Urothelium cell line (cell line): ENCODE data around the gene FAM107A.

ENCODE experiments used
- DNase-seq: peaks from one replicate; pipeline ENCODE4 v3.0.0; 2011; ENCODE audit warnings: low spot score, mixed read lengths
- FAIRE-seq: peaks from 2 replicates; lab custom pipeline; 2011; peaks lifted over from hg19 to GRCh38; lab: Jason Lieb, UNC

The FAM107A gene

GRCh38 chr3:58568572-58569286 is 8.5 kb downstream of the FAM107A start:
- peak; percentile 58 for DNase-seq
- FAIRE-seq, result no peak

- FAIRE-seq (no peak), DNase-seq (no peak)
Measured at GRCh38 chr3:58567251-58567515, 10.0 kb downstream of the FAM107A start.

DNA sequence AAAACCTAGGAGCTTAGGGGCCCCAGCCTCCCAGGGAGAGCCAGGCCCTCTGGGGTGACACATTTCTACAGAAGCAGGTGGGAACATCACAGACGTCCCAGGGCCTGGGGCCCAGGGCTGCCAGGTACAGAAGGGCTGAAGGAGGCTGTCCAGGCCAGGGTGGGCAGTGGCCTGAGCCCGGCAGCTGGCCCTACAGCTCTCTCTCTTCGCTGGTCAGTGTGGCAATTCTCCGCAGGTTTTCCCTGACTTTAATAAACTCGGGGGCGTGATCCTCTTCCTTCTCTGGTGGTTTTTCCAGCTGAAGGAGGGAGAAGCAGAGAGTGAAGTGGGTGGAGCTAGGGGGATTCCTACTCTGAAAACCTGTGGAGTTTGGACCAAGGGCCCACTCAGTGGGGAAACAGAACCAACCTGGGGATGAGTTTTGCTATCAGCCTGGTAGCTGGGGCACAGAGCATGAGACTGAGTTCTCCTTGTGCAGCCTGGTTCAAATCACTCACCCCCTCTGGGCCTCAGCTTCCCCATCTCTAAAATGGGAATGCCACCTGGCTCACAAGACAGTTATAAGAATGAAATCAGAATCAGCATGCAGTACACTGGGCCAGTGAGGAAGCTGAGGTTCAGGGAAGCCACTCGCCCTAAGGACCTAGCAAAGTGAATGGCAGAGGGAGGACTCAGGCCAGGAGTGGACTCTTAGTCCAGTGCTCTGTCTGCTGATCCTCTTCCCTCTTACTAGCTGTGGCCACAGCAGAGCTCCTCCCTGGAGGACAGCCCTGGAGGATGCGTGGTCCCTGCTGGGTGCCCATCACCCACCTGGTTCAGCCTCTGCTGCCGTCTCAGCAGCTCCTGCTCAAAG is 10.6 kb downstream of the FAM107A start:
- FAIRE-seq, result no peak
- DNase-seq, result no peak

DNA sequence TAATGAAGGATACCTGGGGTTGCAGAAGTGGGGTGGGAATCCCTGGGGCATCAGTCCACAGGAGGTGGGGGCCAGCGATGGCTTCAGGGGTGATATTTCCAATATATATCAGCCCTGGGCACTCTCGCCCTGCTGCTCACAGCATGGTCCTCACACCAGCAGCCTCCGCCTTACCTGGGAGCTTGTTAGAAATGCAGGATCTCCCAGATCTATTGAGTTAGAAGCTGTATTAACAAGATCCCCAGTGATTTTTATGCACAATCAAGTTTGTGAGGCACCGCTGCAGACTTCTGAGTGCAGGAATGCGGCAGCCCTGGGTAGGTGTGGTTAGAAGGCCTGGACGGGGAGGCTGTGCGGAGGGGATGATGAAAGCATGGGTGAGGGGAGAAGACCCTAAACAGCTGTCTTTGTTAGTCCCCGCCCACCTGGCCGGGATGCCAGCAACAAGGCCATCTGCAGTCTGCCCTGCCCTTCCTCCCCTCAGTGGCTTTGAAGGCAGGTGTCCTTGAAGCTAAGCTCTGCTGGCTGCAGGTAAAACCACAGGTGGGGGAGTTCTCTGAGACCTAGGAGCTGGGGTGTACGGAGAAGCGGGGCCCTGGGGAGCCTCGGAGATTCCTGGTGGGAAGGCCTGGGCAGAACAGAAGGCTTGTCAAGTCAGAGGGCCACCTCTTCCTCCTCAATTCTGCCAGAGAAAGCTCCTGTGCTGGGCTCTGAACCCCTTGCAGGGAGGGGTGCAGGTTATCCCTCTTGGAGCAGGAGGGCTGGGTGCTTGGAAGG is 11.4 kb downstream of the FAM107A start:
- DNase-seq, result no peak
- FAIRE-seq, result no peak

- FAIRE-seq, result peak; percentile 79
- DNase-seq, result peak; percentile 75
Measured at GRCh38 chr3:58564456-58565160, 12.6 kb downstream of the FAM107A start.

DNA sequence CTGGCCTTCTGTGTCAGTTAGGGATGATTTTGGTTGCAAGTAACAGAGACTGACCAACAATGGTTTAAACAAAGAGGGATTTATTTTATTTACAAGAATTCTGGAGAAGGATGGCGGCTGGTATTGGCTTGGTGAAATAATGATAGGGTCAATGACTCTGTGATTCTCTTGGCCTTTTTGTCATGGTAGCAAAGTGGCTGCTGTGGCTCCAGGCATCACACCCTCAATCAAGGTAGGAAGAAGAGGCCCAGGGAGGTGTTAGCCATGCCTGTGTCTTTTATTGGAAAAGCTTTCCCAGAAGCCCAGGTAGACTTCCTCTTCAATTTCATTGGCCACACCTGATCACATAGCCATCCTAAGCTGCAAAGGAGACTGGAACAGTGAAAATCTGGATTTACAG is 13.1 kb downstream of the FAM107A start:
- no peak for FAIRE-seq
- DNase-seq, result no peak

DNA sequence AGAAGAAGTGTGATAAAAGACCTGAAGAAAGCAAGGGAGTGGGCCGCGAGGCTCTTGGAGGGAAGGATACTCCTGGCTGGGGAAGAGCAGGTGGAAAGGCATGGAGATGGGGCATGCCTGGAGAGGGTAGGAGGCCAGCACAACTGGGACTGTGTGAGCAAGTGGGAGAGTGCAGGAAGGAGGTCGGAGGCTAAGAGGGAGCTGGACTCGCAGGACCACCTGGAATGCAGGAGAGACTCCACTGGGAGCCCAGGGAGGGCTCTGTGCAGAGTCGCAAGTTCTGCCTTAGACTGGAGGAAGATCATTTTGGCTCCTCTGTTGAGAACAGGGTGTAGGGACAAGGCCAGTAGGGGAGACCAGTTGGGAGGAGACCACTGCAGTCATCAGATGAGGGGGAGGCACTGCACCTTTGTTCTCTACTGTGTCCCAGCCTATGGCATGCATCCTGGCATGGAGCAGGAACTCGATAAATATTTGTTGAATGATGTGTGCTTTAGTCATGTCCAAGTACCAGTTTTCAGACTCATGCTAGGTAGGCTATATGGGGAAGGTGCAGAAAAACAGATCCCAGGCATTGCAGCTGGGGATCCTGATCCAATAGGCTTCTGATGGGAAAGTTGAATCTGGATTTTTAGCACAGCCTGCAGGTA is 13.7 kb downstream of the FAM107A start:
- DNase-seq (peak; percentile 73), FAIRE-seq (peak; percentile 17)

DNA sequence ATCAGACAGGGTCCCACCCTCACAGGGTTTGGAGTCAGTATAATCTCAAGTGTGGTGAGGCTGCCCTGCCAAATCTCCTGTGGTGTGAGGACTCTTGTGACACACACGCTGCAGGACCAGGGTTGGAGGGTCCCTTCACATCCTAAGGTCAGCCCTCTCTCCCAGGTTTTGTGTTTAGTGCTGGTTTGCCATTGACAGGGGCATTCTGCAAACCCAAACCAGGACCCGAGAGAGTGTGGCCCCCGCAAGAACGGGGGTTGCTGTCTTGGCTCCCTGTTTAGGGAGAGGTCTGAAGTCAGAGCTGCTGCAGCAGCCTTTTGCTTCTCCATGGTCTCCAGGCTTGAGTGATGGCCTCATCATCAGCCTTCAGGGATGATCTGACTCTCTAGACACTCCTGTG is 14.7 kb downstream of the FAM107A start:
- FAIRE-seq (no peak), DNase-seq (no peak)

DNA sequence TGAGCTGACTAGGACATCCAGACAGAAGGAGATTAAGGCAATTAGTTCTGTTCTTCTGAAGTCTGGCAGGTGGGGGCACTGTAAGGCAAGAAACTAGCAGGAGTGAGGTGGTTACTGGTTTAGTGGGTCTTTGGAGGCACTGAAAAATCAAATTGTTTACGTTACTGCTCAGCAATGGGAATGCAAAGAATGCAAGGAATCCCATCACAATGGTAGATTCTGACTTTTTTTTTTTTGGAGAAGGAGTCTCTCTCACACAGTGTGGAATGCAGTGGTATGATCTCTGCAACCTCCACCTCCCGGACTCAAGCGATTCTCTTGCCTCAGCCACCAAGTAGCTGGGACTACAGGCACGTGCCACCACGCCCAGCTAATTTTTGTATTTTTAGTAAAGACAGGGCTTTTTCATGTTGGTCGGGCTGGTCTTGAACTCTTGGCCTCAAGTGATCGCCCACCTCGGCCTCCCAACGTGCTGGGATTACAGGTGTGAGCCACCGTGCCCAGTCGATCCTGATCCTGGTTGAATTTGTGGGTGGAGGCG is 16.4 kb downstream of the FAM107A start:
- FAIRE-seq (no peak), DNase-seq (peak; percentile 89)

DNA sequence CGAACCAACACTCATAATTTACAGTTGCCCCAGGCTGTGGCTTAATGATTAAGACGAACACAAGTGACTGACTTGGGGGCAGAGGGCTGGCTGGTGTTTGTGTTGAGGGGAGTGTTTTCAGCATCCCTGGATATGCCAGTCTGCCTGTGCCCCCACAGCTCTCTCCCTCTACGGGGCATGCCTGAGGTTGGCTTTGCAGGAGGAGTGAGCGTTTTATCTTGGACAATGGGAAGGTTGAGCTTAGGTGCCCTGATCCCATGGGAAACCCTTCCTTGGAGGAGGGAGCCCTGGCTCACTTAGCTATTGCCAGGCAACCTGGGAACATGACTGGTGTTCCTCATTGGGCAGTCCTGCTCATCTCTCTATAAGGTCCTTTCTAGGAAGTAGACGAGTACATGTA is 17.6 kb downstream of the FAM107A start:
- FAIRE-seq (no peak), DNase-seq (no peak)

- FAIRE-seq (no peak), DNase-seq (no peak)
Measured at GRCh38 chr3:58557491-58557890, 19.7 kb downstream of the FAM107A start.

- no peak for FAIRE-seq
- no peak for DNase-seq
Measured at GRCh38 chr3:58556761-58557221, 20.4 kb downstream of the FAM107A start.

DNA sequence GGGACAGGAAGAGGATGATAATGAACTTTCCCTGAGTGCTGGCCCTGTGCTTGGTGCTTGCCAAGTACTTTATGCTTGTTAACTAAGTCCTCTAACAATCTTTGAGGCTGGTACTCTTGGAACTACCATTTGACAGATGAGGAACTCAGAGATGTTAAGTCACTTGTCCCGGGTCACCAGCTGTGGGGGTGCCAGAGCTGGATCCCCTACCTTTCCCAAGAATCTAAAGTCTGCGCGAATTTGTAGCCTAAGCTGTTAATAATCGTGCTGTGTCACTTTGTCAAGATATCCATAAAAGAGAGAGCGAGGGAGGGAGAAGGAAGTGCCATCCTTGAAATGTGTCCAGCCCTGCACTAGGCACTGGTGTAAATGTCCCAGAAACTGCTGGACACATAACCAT is 21.2 kb downstream of the FAM107A start:
- DNase-seq (no peak), FAIRE-seq (no peak)

DNA sequence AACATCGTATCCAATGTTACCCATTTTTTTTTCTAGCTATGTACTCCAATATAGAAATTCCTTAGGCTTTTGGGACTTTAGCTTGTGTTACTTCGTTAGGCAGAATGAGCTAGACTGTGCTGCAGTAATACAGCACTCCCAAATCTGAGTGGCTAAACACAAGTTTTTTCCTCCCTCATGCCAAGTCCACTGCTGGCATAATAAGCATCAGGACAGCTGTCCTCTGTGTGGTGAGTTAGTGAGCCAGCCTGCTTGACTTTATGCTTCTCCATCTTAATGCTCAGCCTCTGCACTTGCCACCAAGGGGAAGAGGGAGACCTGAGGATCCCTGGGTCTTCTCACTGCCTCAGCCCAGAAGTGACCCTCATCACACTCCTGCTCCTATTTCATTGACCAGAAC is 22.0 kb downstream of the FAM107A start:
- FAIRE-seq, result no peak

GRCh38 chr3:58553003-58553402 is 24.2 kb downstream of the FAM107A start:
- peak; percentile 63 for FAIRE-seq
- DNase-seq, result no peak

More for the DNA sequence above, 22.0 kb downstream of the FAM107A start:
- DNase-seq, result no peak

DNA sequence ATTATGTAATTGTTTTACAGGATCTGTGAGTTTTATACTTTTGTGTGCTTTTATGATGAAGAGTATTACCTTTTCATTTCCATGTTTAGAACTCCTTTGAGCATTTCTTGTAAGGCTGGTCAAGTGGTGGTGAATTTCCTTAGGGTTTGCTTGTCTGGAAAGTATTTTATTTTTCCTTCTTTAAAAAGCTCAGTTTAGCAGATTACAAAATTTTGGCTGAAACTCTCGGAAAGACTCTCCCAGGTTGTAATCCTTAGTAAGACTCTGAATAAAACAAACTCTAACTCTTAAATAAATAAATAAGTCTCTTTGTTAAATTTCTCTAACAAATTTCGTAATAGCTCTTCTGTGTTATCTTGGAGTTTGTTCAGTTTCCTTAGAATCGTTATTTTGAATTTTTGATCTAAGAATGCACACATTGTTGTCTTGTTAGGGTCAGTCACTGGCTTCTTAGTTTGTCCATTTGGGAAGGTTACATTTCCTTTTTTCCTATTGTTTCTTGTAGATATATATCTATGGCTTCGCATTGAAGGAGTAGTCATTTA is 25.5 kb downstream of the FAM107A start:
- no peak for FAIRE-seq
- no peak for DNase-seq

DNA sequence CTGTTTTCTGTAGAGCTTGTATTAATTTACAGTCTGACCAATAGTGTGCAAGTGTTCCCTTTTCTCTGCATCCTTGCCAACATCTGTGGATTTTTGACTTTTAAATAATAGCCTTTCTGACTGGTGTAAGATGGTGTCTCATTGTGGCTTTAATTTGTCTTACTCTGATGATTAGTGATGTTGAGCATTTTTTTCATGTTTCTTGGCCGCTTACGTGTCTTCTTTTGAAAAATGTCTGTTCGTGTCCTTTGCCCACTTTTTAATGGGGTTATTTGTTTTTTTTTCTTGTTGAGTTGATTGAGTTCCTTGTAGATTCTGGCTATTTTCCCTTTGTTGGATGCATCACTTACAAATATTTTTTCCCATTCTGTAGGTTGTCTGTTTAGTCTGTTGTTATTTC is 32.6 kb downstream of the FAM107A start:
- DNase-seq (no peak), FAIRE-seq (no peak)

GRCh38 chr3:58540176-58540858 is 36.9 kb downstream of the FAM107A start:
- FAIRE-seq (no peak), DNase-seq (no peak)

DNA sequence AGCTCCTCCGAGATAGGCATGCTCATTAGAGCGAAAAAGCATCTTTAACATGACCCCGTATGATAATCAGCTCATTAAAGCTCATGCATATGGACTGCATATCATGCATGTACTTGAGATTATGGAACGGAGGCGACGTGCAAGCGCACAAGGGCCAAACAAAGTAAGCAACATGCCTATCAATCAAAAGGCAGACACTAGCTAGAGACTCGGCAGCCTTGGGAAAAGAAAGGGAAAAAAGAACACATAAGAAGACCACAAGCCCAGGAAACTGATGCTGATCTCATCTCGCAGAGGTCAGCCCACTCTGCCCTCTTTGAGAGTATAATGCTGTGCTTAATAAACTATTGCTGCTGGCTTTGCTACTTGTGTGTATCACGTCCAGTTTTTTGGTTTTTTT is 37.6 kb downstream of the FAM107A start:
- DNase-seq, result no peak
- no peak for FAIRE-seq
